Chondrocyte (in vitro differentiated cells): Measurements from ENCODE around the gene PPP2R5D. TPM values are rescaled to one million over a fixed set of nuclear protein-coding genes. Genes with fewer than 3 reads are reported as not detected.

Source experiments
- DNase-seq: peaks from one replicate; pipeline ENCODE4 v3.0.0; 2021; ENCODE audit warnings: mixed read lengths, low spot score
- H3K27ac Mint-ChIP-seq: one replicate; pipeline ENCODE4 v1.8.0; 2021; ENCODE audit warnings: mild to moderate bottlenecking, moderate library complexity, mixed read lengths; ENCODE audit not compliant: unreplicated experiment
- H3K27me3 Mint-ChIP-seq: 2 replicates; pipeline ENCODE4 v1.8.0; 2021; ENCODE audit warnings: low read depth, mixed read lengths
- H3K36me3 Mint-ChIP-seq: 2 replicates; pipeline ENCODE4 v1.8.0; 2021; ENCODE audit warnings: low read depth, mixed read lengths
- H3K4me1 Mint-ChIP-seq: 2 replicates; pipeline ENCODE4 v1.8.0; 2021; ENCODE audit warnings: low read depth, mild to moderate bottlenecking, mixed read lengths
- H3K4me3 Mint-ChIP-seq: one replicate; pipeline ENCODE4 v1.8.0; 2021; ENCODE audit warnings: mild to moderate bottlenecking, moderate library complexity, mixed read lengths; ENCODE audit not compliant: unreplicated experiment
- H3K9me3 Mint-ChIP-seq: 2 replicates; pipeline ENCODE4 v1.8.0; 2021; ENCODE audit warnings: low read depth, mixed read lengths
- CTCF ChIP-seq: fragments of 200-600 bp; sonication (generic); IDR thresholded peaks from 2 replicates; pipeline ENCODE4 v1.5.0; 2021; ENCODE audit warnings: antibody characterized with exemption, mild to moderate bottlenecking, moderate library complexity
- total RNA-seq: library from RNA; stranded (reverse); gene quantifications from 3 replicates; pipeline ENCODE4 v1.2.1, GENCODE V29; 2021

PPP2R5D gene
- total RNA-seq, 1 donor from 2014 or later, result 39.3 TPM

GRCh38 chr6:43060034-43060754 lies 75.8 kb downstream of the PPP2R5D start:
- no peaks in the 10 kb centered on the region for H3K27me3 Mint-ChIP-seq
- H3K4me3 Mint-ChIP-seq, result peak overlapping the region; percentile 87
- TF ChIP-seq CTCF, result no peak
- no peaks in the 10 kb centered on the region for H3K9me3 Mint-ChIP-seq
- peak overlapping the region; percentile 90 for H3K27ac Mint-ChIP-seq
- no peak for DNase-seq
- H3K4me1 Mint-ChIP-seq, result peaks cover 40% of the 10 kb centered on the region
- peaks cover 14% of the 10 kb centered on the region for H3K36me3 Mint-ChIP-seq

DNA sequence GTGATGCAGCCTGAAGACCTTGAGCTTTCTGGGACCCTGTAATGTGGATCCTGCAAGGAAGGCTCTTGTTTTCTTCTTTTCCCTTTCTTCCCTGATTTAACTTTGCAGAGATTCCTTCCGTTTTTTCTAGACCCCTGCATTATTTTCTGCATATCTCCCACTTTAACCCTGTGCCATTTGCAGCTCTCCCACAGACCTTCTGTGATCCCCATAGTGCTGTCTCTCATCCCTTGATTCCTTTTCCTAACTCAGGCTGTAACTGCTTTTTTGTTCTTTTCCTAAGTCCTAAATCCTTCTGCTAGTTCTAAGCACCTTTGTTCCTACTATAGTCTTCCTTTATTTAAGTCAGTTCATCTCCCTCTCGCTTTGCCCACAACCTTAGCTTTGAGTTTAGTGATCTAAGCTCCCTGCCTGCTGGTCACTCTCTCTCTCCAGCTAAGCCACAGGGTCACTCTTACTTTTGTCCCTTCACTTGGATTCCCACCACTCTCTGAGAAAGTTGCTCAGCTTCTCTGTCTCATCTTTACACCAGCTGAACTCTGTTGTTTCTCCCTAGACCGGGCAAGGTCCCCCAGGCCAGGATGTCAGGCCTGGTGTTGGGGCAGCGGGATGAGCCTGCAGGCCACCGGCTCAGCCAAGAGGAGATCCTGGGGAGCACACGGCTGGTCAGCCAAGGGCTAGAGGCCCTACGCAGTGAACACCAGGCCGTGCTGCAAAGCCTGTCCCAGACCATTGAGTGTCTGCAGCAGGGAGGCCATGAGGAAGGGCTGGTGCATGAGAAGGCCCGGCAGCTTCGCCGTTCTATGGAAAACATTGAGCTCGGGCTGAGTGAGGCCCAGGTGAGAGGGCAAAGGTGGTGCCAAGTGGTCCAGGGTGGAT lies 76.6 kb downstream of the PPP2R5D start:
- no peak for TF ChIP-seq CTCF
- no peaks in the 10 kb centered on the region for H3K9me3 Mint-ChIP-seq
- peak overlapping the region; percentile 87 for H3K4me3 Mint-ChIP-seq
- no peaks in the 10 kb centered on the region for H3K27me3 Mint-ChIP-seq
- H3K4me1 Mint-ChIP-seq, result peaks cover 40% of the 10 kb centered on the region
- H3K27ac Mint-ChIP-seq, result no peak overlapping the region
- DNase-seq, result no peak
- peaks cover 15% of the 10 kb centered on the region for H3K36me3 Mint-ChIP-seq

DNA sequence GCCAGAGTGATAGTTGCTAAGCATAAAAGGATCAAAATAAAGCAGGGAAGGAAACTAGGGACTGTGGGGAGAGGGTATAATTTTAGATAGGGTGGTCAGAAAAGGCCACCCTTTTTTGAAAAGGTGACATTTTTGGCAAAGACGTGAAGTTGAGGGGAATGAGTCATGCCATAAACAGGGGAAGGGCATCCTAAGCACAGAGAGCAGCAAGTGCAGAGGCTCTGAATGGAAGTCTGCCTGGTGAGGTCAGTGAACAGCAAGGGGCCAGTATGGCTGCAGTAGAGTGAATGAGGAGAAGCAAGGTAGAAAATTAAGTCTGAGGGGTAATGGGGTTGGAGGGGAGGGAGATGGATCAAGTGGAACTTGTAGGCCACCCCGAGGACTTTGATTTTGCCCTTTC lies 77.5 kb downstream of the PPP2R5D start:
- no peak for TF ChIP-seq CTCF
- H3K27me3 Mint-ChIP-seq, result no peaks in the 10 kb centered on the region
- peaks cover 40% of the 10 kb centered on the region for H3K4me1 Mint-ChIP-seq
- H3K27ac Mint-ChIP-seq, result peak overlapping the region; percentile 51
- no peak for DNase-seq
- no peak overlapping the region for H3K4me3 Mint-ChIP-seq
- H3K9me3 Mint-ChIP-seq, result no peaks in the 10 kb centered on the region
- peaks cover 18% of the 10 kb centered on the region for H3K36me3 Mint-ChIP-seq

Other genes starting within 250 kb of the PPP2R5D start
- gene TBCC, start 238.5 kb upstream of the PPP2R5D start, total RNA-seq, result 17.5 to 19.3 TPM (median 18.4 TPM) in 3 replicates
- gene BICRAL, start 202.5 kb upstream of the PPP2R5D start, total RNA-seq, result 9.2 to 10.8 TPM (median 9.7 TPM) in 3 replicates
- gene RPL7L1, start 105.0 kb upstream of the PPP2R5D start, total RNA-seq, result 56.4 to 62.7 TPM (median 58.6 TPM) in 3 replicates
- not detected in 3 replicates for gene PTCRA, start 68.5 kb upstream of the PPP2R5D start, total RNA-seq
- gene CNPY3, start 55.1 kb upstream of the PPP2R5D start, total RNA-seq, result 41.0 to 57.9 TPM (median 45.5 TPM) in 3 replicates
- gene GNMT, start 23.8 kb upstream of the PPP2R5D start, total RNA-seq, result 0.53 TPM in 1 of 3 replicates, not detected in the others
- gene PEX6, start 5.4 kb upstream of the PPP2R5D start, total RNA-seq, result 16.0 to 30.5 TPM (median 17.0 TPM) in 3 replicates
- gene MEA1, start 29.4 kb downstream of the PPP2R5D start, total RNA-seq, result 71.1 to 86.2 TPM (median 71.6 TPM) in 3 replicates
- 66.3 to 96.9 TPM (median 90.3 TPM) in 3 replicates for gene KLHDC3, start 29.7 kb downstream of the PPP2R5D start, total RNA-seq
- gene RRP36, start 37.1 kb downstream of the PPP2R5D start, total RNA-seq, result 58.6 to 75.2 TPM (median 63.2 TPM) in 3 replicates
- 53.6 to 64.8 TPM (median 54.3 TPM) in 3 replicates for gene CUL7, start 69.3 kb downstream of the PPP2R5D start, total RNA-seq
- gene MRPL2, start 74.9 kb downstream of the PPP2R5D start, total RNA-seq, result 42.6 to 46.6 TPM (median 42.9 TPM) in 3 replicates
- 30.0 to 37.0 TPM (median 32.3 TPM) in 3 replicates for gene KLC4, start 75.1 kb downstream of the PPP2R5D start, total RNA-seq
- 282 to 293 TPM (median 288 TPM) in 3 replicates for gene PTK7, start 91.7 kb downstream of the PPP2R5D start, total RNA-seq
- 42.2 to 43.9 TPM (median 42.7 TPM) in 3 replicates for gene SRF, start 186.7 kb downstream of the PPP2R5D start, total RNA-seq
- 17.5 to 36.6 TPM (median 19.8 TPM) in 3 replicates for gene CUL9, start 197.6 kb downstream of the PPP2R5D start, total RNA-seq
- gene DNPH1, start 244.9 kb downstream of the PPP2R5D start, total RNA-seq, result 22.8 to 34.1 TPM (median 24.5 TPM) in 3 replicates